Transverse colon (tissue), 4 donors: Measurements from ENCODE around the gene TRIM33. TPM values are rescaled to one million over a fixed set of nuclear protein-coding genes. Genes with fewer than 3 reads are reported as not detected.

ENCODE experiments used
- DNase-seq: peaks from one replicate; pipeline ENCODE4 v3.0.0-alpha.2; 2019
- H3K27ac ChIP-seq, 4 donors: fragments of 200-600 bp; sonication (generic); 2 replicates each; pipeline ENCODE4 v1.5.1; 2016 to 2018; ENCODE audit warnings: inconsistent platforms in 4 of 4
- H3K27me3 ChIP-seq: fragments of 200-600 bp; sonication (generic); 2 replicates; pipeline ENCODE4 v1.5.1; 2017; ENCODE audit warnings: inconsistent platforms
- H3K36me3 ChIP-seq, 4 donors: fragments of 200-600 bp; sonication (generic); 2 replicates each; pipeline ENCODE4 v1.5.1; 2017 to 2019; ENCODE audit warnings: inconsistent platforms in 4 of 4
- H3K4me1 ChIP-seq, 4 donors: fragments of 200-600 bp; sonication (generic); 2 replicates each; pipeline ENCODE4 v1.5.1; 2017 to 2020; ENCODE audit warnings: inconsistent platforms in 4 of 4
- H3K4me3 ChIP-seq, 4 donors: fragments of 200-600 bp; sonication (generic); 1 replicate in 1 of 4; 2 replicates in 3 of 4; pipeline versions ENCODE4 v1.5.1 to v1.6.1; 2017 to 2019; ENCODE audit warnings: inconsistent platforms in 4 of 4
- H3K9me3 ChIP-seq, 2 donors: fragments of 200-600 bp; sonication (generic); 2 replicates each; pipeline ENCODE4 v1.5.1; 2017 to 2019; ENCODE audit warnings: inconsistent platforms in 2 of 2
- CTCF ChIP-seq, 5 experiments: fragments of 200-600 bp in 3 of 5; fragments of 450-650 bp in 2 of 5; sonication (generic) in 3 of 5; IDR thresholded peaks; 1 replicate in 2 of 5; 2 replicates in 3 of 5; pipeline ENCODE4 v1.5.1; 2016 to 2017; ENCODE audit warnings: antibody characterized with exemption in 5 of 5, inconsistent platforms in 3 of 5, mild to moderate bottlenecking in 2 of 5, moderate library complexity in 1 of 5
- EP300 ChIP-seq: sonication (generic); formaldehyde crosslinking; IDR thresholded peaks from one replicate; pipeline ENCODE4 v1.6.1; 2017; ENCODE audit warnings: antibody characterized with exemption, low read depth
- POLR2A ChIP-seq: fragments of 450-650 bp; IDR thresholded peaks from one replicate; pipeline ENCODE4 v1.6.1; 2016; ENCODE audit warnings: antibody characterized with exemption, mild to moderate bottlenecking, moderate library complexity
- POLR2AphosphoS5 ChIP-seq, 3 donors: sonication (generic); formaldehyde crosslinking; IDR thresholded peaks; one replicate each; pipeline ENCODE4 v1.6.1; 2016; ENCODE audit warnings: antibody characterized with exemption in 3 of 3
- WGBS, 2 donors: methylation state at CpG; one replicate each; pipeline ENCODE4 v1.1.5; 2018; ENCODE audit warnings: low coverage in 1 of 2; 5-methylcytosine and 5-hydroxymethylcytosine counted together
- in situ Hi-C, 4 donors: fragments of 200-750 bp; cut with MboI; loops; one replicate each; pipeline versions ENCODE4 v1.15.0 to v1.15.1; 2017; ENCODE audit warnings: low sequenced_read_pairs in 3 of 4, low pct_ligation_motif_present in 1 of 4, low pct_unique_long_range_greater_than_20kb in 1 of 4
- intact Hi-C: fragments of 100-400 bp; cut with DNase I; formaldehyde crosslinking; loops from one replicate; pipeline ENCODE4 v1.15.1; 2023; ENCODE audit warnings: low total_unique reads
- total RNA-seq, 4 donors: library from RNA; depleted of rRNA; stranded (reverse); fragments of >200 nt; gene quantifications; one replicate each; pipeline ENCODE4 v1.1.0, GENCODE V29; 2016

TRIM33 gene
- total RNA-seq, 4 donors from 2014 or later = 35.4 to 53.7 (median 44.1) TPM

DNA sequence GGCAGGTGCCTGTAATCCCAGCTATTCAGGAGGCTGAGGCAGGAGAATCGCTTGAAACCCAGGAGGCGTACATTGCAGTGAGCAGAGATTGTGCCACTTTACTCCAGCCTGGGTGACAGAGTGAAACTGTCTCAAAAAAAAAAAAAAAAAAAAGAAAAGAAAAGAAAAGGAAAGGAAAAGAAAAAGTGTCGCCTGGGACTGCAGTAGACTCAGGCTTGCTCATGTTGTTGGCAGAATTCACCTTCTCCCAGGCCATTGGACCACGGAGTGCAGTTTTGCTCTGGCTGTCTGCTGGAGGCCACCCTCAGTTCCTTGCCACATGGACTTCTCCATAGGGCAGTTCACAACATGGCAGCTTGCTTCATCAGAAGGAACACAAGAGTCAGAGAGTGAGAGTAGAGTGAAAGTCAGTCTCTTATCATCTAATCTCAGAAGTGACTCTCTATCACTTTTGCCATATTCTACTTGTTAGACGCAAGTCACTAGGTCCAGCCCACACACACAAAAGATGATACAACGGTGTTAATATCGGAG is 41.2 kb upstream of the TRIM33 start:
- Histone ChIP-seq H3K27ac (no peak overlapping the region), H3K4me3 (no peak overlapping the region), H3K4me1 (no peaks in the 10 kb centered on the region), H3K9me3 (no peaks in the 10 kb centered on the region), H3K27me3 (no peaks in the 10 kb centered on the region), H3K36me3 (no peaks in the 10 kb centered on the region)
- in situ Hi-C loops = no loop called here
- WGBS, 2 donors = 91 to 96% methylated on average over 5 to 7 of the region's 7 CpGs
- no peak for DNase-seq
- TF ChIP-seq EP300 (no peak), POLR2AphosphoS5 (IDR thresholded peaks at IDR 0.05) (no peak), POLR2A (no peak), CTCF (IDR thresholded peaks at IDR 0.05) (no peak)
- intact Hi-C loops = no loop called here

DNA sequence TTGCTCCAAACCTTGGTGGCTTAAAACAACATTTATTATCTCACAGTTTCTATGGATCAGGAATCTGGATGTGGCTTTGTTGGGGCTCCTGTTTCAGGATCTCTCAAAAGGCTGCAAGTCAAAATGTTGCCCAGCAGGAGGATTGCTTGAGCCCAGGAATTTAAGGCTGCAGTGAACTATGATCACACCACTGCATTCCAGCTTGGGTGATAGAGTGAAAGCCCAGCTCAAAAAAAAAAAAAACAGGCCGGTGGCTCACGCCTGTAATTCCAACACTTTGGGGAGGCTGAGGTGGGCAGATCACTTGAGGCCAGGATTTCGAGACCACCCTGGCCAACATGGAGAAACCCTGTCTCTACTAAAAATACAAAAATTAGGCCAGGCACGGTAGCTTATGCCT is 40.4 kb upstream of the TRIM33 start:
- Histone ChIP-seq H3K4me3 (no peak overlapping the region), H3K9me3 (no peaks in the 10 kb centered on the region), H3K36me3 (no peaks in the 10 kb centered on the region), H3K4me1 (no peaks in the 10 kb centered on the region), H3K27me3 (no peaks in the 10 kb centered on the region), H3K27ac (no peak overlapping the region)
- in situ Hi-C loops = no loop called here
- intact Hi-C loops = no loop called here
- no peak for DNase-seq
- TF ChIP-seq POLR2AphosphoS5 (IDR thresholded peaks at IDR 0.05) (no peak), EP300 (no peak), POLR2A (no peak), CTCF (IDR thresholded peaks at IDR 0.05) (no peak)
- 84 to 95% methylated on average over 3 to 4 of the region's 4 CpGs for WGBS, 2 donors

GRCh38 chr1:114550336-114550735 is 39.3 kb upstream of the TRIM33 start:
- DNase-seq = no peak
- WGBS, 2 donors = 94 to 100% methylated on average over 2 of the region's 2 CpGs
- intact Hi-C loops (no loop called here), in situ Hi-C loops (no loop called here)
- Histone ChIP-seq H3K27ac (no peak overlapping the region), H3K36me3 (no peaks in the 10 kb centered on the region), H3K27me3 (no peaks in the 10 kb centered on the region), H3K4me1 (no peaks in the 10 kb centered on the region), H3K9me3 (no peaks in the 10 kb centered on the region), H3K4me3 (no peak overlapping the region)
- no peak for TF ChIP-seq EP300
- no peak for TF ChIP-seq CTCF (IDR thresholded peaks at IDR 0.05)
- TF ChIP-seq POLR2A = no peak
- no peak for TF ChIP-seq POLR2AphosphoS5 (IDR thresholded peaks at IDR 0.05)

- in situ Hi-C loops (no loop called here), intact Hi-C loops (no loop called here)
- H3K4me1 ChIP-seq = no peaks in the 10 kb centered on the region
- no peak for TF ChIP-seq POLR2AphosphoS5 (IDR thresholded peaks at IDR 0.05)
- no peak for TF ChIP-seq EP300
- no peak for TF ChIP-seq CTCF (IDR thresholded peaks at IDR 0.05)
- no peak for TF ChIP-seq POLR2A
- H3K9me3 ChIP-seq = no peaks in the 10 kb centered on the region
- no peaks in the 10 kb centered on the region for H3K27me3 ChIP-seq
- no peaks in the 10 kb centered on the region for H3K36me3 ChIP-seq
- H3K27ac ChIP-seq = no peak overlapping the region
- DNase-seq = no peak
- WGBS, 2 donors = 73 to 76% methylated on average over 4 of the region's 4 CpGs
- H3K4me3 ChIP-seq = no peak overlapping the region
Measured at GRCh38 chr1:114549137-114549536, 38.1 kb upstream of the TRIM33 start.
